ENCODE data around the gene KCND1.

The KCND1 gene

GRCh38 chrX:48937054-48937907 is 34.4 kb downstream of the KCND1 start:
- no peak for TF ChIP-seq ZNF274 (IDR thresholded peaks at IDR 0.05; ENCODE audit: low read depth, low read length)
- H3K4me3 ChIP-seq (ENCODE audit: low read length) = peak overlapping the region; percentile 8; the same call in 1 of the 2 replicates

- no peak for TF ChIP-seq ZNF274 (IDR thresholded peaks at IDR 0.05; ENCODE audit: low read depth, low read length)
- no peak overlapping the region; the same call in 1 of the 2 replicates for H3K4me3 ChIP-seq (ENCODE audit: low read length)
Measured at GRCh38 chrX:48936429-48937053, 35.1 kb downstream of the KCND1 start.

- no peak for TF ChIP-seq ZNF274 (IDR thresholded peaks at IDR 0.05; ENCODE audit: low read depth, low read length)
- no peak overlapping the region for H3K4me3 ChIP-seq (ENCODE audit: low read length)
Measured at GRCh38 chrX:48935301-48935670, 36.4 kb downstream of the KCND1 start.

GRCh38 chrX:48934581-48935300 is 36.9 kb downstream of the KCND1 start:
- H3K4me3 ChIP-seq (ENCODE audit: low read length) = no peak overlapping the region
- no peak for TF ChIP-seq ZNF274 (IDR thresholded peaks at IDR 0.05; ENCODE audit: low read depth, low read length)

GRCh38 chrX:48933757-48934156 is 37.9 kb downstream of the KCND1 start:
- TF ChIP-seq ZNF274 (IDR thresholded peaks at IDR 0.05; ENCODE audit: low read depth, low read length) = no peak

GRCh38 chrX:48927736-48928382 is 43.8 kb downstream of the KCND1 start:
- no peak for TF ChIP-seq ZNF274 (IDR thresholded peaks at IDR 0.05; ENCODE audit: low read depth, low read length)
- H3K4me3 ChIP-seq (ENCODE audit: low read length) = no peak overlapping the region

More at GRCh38 chrX:48933757-48934156, 37.9 kb downstream of the KCND1 start:
- no peak overlapping the region for H3K4me3 ChIP-seq (ENCODE audit: low read length)

GRCh38 chrX:48927123-48927522 is 44.5 kb downstream of the KCND1 start:
- H3K4me3 ChIP-seq (ENCODE audit: low read length) = no peak overlapping the region
- no peak for TF ChIP-seq ZNF274 (IDR thresholded peaks at IDR 0.05; ENCODE audit: low read depth, low read length)

GRCh38 chrX:48924270-48924669 is 47.4 kb downstream of the KCND1 start:
- no peak for TF ChIP-seq ZNF274 (IDR thresholded peaks at IDR 0.05; ENCODE audit: low read depth, low read length)
- H3K4me3 ChIP-seq (ENCODE audit: low read length) = no peak overlapping the region

- TF ChIP-seq ZNF274 (IDR thresholded peaks at IDR 0.05; ENCODE audit: low read depth, low read length) = no peak
- no peak overlapping the region for H3K4me3 ChIP-seq (ENCODE audit: low read length)
Measured at GRCh38 chrX:48923771-48924170, 47.9 kb downstream of the KCND1 start.

GRCh38 chrX:48920718-48921104 is 50.9 kb downstream of the KCND1 start:
- no peak for TF ChIP-seq ZNF274 (IDR thresholded peaks at IDR 0.05; ENCODE audit: low read depth, low read length)
- no peak overlapping the region for H3K4me3 ChIP-seq (ENCODE audit: low read length)

- no peak for TF ChIP-seq ZNF274 (IDR thresholded peaks at IDR 0.05; ENCODE audit: low read depth, low read length)
Measured at GRCh38 chrX:48919947-48920717, 51.5 kb downstream of the KCND1 start.

GRCh38 chrX:48919360-48919841 is 52.2 kb downstream of the KCND1 start:
- H3K4me3 ChIP-seq (ENCODE audit: low read length) = peak overlapping the region; percentile 23; the same call in 1 of the 2 replicates
- TF ChIP-seq ZNF274 (IDR thresholded peaks at IDR 0.05; ENCODE audit: low read depth, low read length) = no peak

More at GRCh38 chrX:48919947-48920717, 51.5 kb downstream of the KCND1 start:
- H3K4me3 ChIP-seq (ENCODE audit: low read length) = no peak overlapping the region; the same call in 1 of the 2 replicates
